Fibroblast of lung (primary cell): ENCODE results near the gene RNGTT. TPM values are rescaled to one million over a fixed set of nuclear protein-coding genes. Genes with fewer than 3 reads are reported as not detected.

Experiments used
- DNase-seq, 2 donors: peaks; one replicate each; pipeline versions ENCODE4 v3.0.0 to v3.0.0-alpha.2; 2010; ENCODE audit warnings: low read depth in 2 of 2
- H2AFZ ChIP-seq: 2 replicates; pipeline ENCODE4 v1.5.1; 2012; ENCODE audit warnings: low read length, control low read depth, inconsistent platforms
- H3K27ac ChIP-seq: 2 replicates; pipeline ENCODE4 v1.5.1; 2011; ENCODE audit warnings: low read length, control low read depth; ENCODE audit not compliant: insufficient read depth
- H3K27me3 ChIP-seq: 2 replicates; pipeline ENCODE4 v1.5.1; 2011; ENCODE audit warnings: mild to moderate bottlenecking, low read length; ENCODE audit not compliant: control insufficient read depth, insufficient read depth
- H3K36me3 ChIP-seq: 2 replicates; pipeline ENCODE4 v1.5.1; 2011; ENCODE audit warnings: low read length; ENCODE audit not compliant: control insufficient read depth, insufficient read depth
- H3K4me1 ChIP-seq: 2 replicates; pipeline ENCODE4 v1.5.1; 2011; ENCODE audit warnings: low read length; ENCODE audit not compliant: control insufficient read depth, insufficient read depth; ENCODE audit errors: extremely low read depth
- H3K4me2 ChIP-seq: 2 replicates; pipeline ENCODE4 v1.5.1; 2011; ENCODE audit warnings: low read length, control low read depth; ENCODE audit not compliant: insufficient read depth; ENCODE audit errors: extremely low read depth
- H3K4me3 ChIP-seq, 4 experiments: fragments of 200-600 bp in 1 of 4; sonication (generic) in 1 of 4; replicated peaks in 1 of 4; 2 replicates each; pipeline ENCODE4 v1.5.1; 2011 to 2016; ENCODE audit warnings: low read length in 4 of 4, low read depth in 3 of 4, mild to moderate bottlenecking in 3 of 4, control low read depth in 2 of 4, inconsistent platforms in 1 of 4, mixed read lengths in 1 of 4; ENCODE audit not compliant: insufficient read depth in 1 of 4; ENCODE audit errors: control extremely low read depth in 1 of 4
- H3K79me2 ChIP-seq: 2 replicates; pipeline ENCODE4 v1.5.1; 2012; ENCODE audit warnings: mild to moderate bottlenecking, low read length, inconsistent platforms; ENCODE audit not compliant: control insufficient read depth, insufficient read depth
- H3K9ac ChIP-seq: 2 replicates; pipeline ENCODE4 v1.5.1; 2011; ENCODE audit warnings: mild to moderate bottlenecking, low read length, control low read depth; ENCODE audit not compliant: insufficient read depth
- H3K9me3 ChIP-seq: 2 replicates; pipeline ENCODE4 v1.5.1; 2012; ENCODE audit warnings: low read depth, low read length; ENCODE audit not compliant: control insufficient read depth, insufficient read depth
- H4K20me1 ChIP-seq: 2 replicates; pipeline ENCODE4 v1.5.1; 2011; ENCODE audit warnings: low read length; ENCODE audit not compliant: control insufficient read depth, insufficient read depth; ENCODE audit errors: extremely low read depth
- EZH2 ChIP-seq: IDR thresholded peaks from 2 replicates; pipeline ENCODE4 v1.5.1; 2012; ENCODE audit warnings: low read length, control low read depth, mild to moderate bottlenecking; ENCODE audit errors: missing control alignments
- polyA plus RNA-seq, 2 donors: library from polyadenylated mRNA; depleted of rRNA in 1 of 2; stranded (reverse) in 1 of 2; unstranded in 1 of 2; fragments of >200 nt; gene quantifications; 2 replicates each; pipeline ENCODE4 v1.2.1, GENCODE V29; 2011 to 2012; ENCODE audit warnings: missing spikeins in 1 of 2
- total RNA-seq: library from RNA; depleted of rRNA; stranded (reverse); fragments of >200 nt; gene quantifications from 2 replicates; pipeline ENCODE4 v1.2.1, GENCODE V29; 2014
- TF ChIP-seq, protein P1 (sequence below), 2 donors: IDR thresholded peaks in 1 of 2; conservative IDR thresholded peaks in 1 of 2; 1 replicate in 1 of 2; 2 replicates in 1 of 2; pipeline ENCODE4 v1.5.1; 2011 to 2012; ENCODE audit warnings: low read length in 2 of 2, control low read depth in 1 of 2, inconsistent platforms in 1 of 2, low read depth in 1 of 2, mild to moderate bottlenecking in 1 of 2

RNGTT gene
- total and polyA plus RNA-seq, 2 donors (not counting 1 experiment from before 2014, with no cell fraction given), result 10.7 to 12.7 TPM

GRCh38 chr6:88565836-88566235 is 397.6 kb downstream of the RNGTT start:
- TF ChIP-seq EZH2, result no peak
- TF ChIP-seq, protein P1, sequence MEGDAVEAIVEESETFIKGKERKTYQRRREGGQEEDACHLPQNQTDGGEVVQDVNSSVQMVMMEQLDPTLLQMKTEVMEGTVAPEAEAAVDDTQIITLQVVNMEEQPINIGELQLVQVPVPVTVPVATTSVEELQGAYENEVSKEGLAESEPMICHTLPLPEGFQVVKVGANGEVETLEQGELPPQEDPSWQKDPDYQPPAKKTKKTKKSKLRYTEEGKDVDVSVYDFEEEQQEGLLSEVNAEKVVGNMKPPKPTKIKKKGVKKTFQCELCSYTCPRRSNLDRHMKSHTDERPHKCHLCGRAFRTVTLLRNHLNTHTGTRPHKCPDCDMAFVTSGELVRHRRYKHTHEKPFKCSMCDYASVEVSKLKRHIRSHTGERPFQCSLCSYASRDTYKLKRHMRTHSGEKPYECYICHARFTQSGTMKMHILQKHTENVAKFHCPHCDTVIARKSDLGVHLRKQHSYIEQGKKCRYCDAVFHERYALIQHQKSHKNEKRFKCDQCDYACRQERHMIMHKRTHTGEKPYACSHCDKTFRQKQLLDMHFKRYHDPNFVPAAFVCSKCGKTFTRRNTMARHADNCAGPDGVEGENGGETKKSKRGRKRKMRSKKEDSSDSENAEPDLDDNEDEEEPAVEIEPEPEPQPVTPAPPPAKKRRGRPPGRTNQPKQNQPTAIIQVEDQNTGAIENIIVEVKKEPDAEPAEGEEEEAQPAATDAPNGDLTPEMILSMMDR (conservative IDR thresholded peaks at IDR 0.05 in 1 of 2, IDR thresholded peaks at IDR 0.05 in 1 of 2; ENCODE audit: low read depth in 1 of 2, low read length in 2 of 2), result no peak
- Histone ChIP-seq H2AFZ (no peak overlapping the region), H3K4me1 (no peaks in the 10 kb centered on the region), H3K36me3 (no peaks in the 10 kb centered on the region), H3K9ac (no peak overlapping the region), H3K4me2 (no peak overlapping the region), H4K20me1 (no peaks in the 10 kb centered on the region), H3K27ac (no peak overlapping the region), H3K27me3 (no peaks in the 10 kb centered on the region), H3K79me2 (no peaks in the 10 kb centered on the region), H3K9me3 (no peaks in the 10 kb centered on the region), H3K4me3 (no peak overlapping the region)
- no peak for DNase-seq

GRCh38 chr6:88565409-88565811 is 398.0 kb downstream of the RNGTT start:
- Histone ChIP-seq H3K36me3 (no peaks in the 10 kb centered on the region), H3K4me1 (no peaks in the 10 kb centered on the region), H3K9ac (no peak overlapping the region), H3K27me3 (no peaks in the 10 kb centered on the region), H3K4me3 (no peak overlapping the region), H3K4me2 (no peak overlapping the region), H3K27ac (no peak overlapping the region), H3K9me3 (no peaks in the 10 kb centered on the region), H3K79me2 (no peaks in the 10 kb centered on the region), H4K20me1 (no peaks in the 10 kb centered on the region), H2AFZ (no peak overlapping the region)
- DNase-seq, result no peak
- TF ChIP-seq, protein P1 (conservative IDR thresholded peaks at IDR 0.05 in 1 of 2, IDR thresholded peaks at IDR 0.05 in 1 of 2; ENCODE audit: low read depth in 1 of 2, low read length in 2 of 2), result no peak
- TF ChIP-seq EZH2, result no peak

GRCh38 chr6:88563277-88563625 is 400.2 kb downstream of the RNGTT start:
- Histone ChIP-seq H3K27ac (no peak overlapping the region), H3K4me1 (no peaks in the 10 kb centered on the region), H4K20me1 (no peaks in the 10 kb centered on the region), H3K79me2 (no peaks in the 10 kb centered on the region), H3K9me3 (no peaks in the 10 kb centered on the region), H3K27me3 (no peaks in the 10 kb centered on the region), H3K36me3 (no peaks in the 10 kb centered on the region), H3K4me2 (no peak overlapping the region), H2AFZ (no peak overlapping the region), H3K9ac (no peak overlapping the region), H3K4me3 (no peak overlapping the region)
- TF ChIP-seq, protein P1 (conservative IDR thresholded peaks at IDR 0.05 in 1 of 2, IDR thresholded peaks at IDR 0.05 in 1 of 2; ENCODE audit: low read depth in 1 of 2, low read length in 2 of 2), result no peak
- no peak for TF ChIP-seq EZH2
- DNase-seq, result no peak
